A673 (cell line): Measurements from ENCODE around the gene BARHL2.

Experiments used
- CTCF ChIP-seq: fragments of 300-800, 200-600 bp; sonication (generic); conservative IDR thresholded peaks from 2 replicates; pipeline ENCODE4 v1.5.1; 2017; ENCODE audit warnings: low read depth, mild to moderate bottlenecking, antibody characterized with exemption, low read length, moderate library complexity, mixed read lengths
- EZH2 ChIP-seq: fragments of 200-600 bp; sonication (generic); IDR thresholded peaks from 2 replicates; pipeline ENCODE4 v1.6.1; 2017; ENCODE audit warnings: borderline replicate concordance, low read depth, mild to moderate bottlenecking, mixed read lengths, antibody characterized with exemption, low read length; ENCODE audit not compliant: poor library complexity, severe bottlenecking

GRCh38 chr1:90715309-90715708 lies 1.8 kb downstream of the BARHL2 start:
- TF ChIP-seq CTCF: no peak
- TF ChIP-seq EZH2: no peak
